GM21737 (cell line): ENCODE measurements around the gene HECTD4.
"Not testable (repeated sequence)": the region's sequence is repeated elsewhere in the genome, so short reads cannot be mapped to it uniquely, and the experiment has no call there.

Experiments
- ATAC-seq: cut with Tn5 transposase; IDR thresholded peaks from one replicate; pipeline ENCODE4 v1.9.1; 2021; ENCODE audit warnings: mild to moderate bottlenecking, moderate library complexity; ENCODE audit not compliant: unreplicated experiment

HECTD4 gene

DNA sequence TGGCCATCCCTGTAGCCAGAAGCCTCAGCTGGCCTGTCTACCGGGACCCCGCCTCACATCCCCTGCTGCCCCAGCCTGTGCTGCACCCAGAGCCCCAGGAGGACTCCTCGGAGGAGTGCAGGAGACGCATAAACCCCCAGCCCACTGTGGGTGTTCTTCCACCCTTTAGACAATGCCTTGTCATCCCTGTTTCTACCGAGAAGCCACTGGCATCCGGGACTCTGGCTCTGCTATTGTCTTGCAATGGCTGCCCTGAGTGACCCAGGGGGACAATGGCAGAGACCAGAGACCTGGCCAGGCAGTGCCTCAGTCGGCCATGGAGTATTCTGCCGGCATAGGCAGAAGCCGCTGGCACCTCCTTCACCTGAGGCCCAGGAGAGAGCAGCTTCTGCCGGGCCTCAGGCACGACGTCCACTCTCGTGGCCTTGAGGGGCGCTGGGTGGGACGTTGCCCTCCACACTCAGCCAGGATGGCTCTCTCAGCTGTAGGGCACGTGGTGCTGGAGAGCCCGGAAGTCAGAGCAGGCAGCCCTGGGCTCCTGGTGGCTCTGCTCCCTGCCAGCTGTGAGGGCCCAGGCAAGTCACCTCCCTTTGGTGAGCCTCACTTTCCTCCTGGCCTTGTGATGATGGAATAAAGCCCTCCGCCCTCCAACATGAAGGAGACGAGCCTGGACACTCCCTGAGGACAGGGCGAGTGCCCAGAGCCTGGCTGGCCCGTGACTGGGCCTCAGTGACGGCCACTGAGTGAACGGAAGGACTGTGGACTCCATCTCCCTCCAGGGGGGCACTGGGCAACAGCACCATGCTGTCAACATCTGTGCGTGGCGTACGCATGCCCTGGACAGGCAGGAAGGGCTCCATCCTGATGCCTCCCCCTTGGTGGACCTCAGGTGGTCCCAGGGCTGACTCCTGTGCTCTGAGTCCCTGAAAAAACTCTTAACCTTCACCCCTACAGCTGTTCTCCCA is 215.9 kb downstream of the HECTD4 start:
- no peak for ATAC-seq

DNA sequence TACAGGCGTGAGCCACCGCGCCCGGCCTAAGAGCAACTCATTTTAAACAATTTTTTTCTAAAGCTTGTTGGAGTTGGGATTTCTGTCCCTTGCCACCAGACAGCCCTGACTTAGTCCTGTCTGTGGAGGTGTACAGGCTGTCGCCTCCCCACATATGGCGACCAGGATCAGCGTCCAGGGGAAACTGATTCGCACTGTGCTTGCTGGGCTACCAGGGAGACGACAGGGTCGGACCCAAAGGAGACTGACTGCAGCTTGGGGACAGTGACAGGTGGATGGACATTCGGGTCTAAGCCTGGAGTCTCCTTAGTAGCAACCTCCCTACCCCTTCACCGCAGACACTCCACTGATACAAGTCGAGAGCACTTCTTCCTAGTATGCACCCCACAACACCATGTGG is 216.6 kb downstream of the HECTD4 start:
- no peak for ATAC-seq

GRCh38 chr12:112164011-112164660 is 218.1 kb downstream of the HECTD4 start:
- ATAC-seq, result no peak

DNA sequence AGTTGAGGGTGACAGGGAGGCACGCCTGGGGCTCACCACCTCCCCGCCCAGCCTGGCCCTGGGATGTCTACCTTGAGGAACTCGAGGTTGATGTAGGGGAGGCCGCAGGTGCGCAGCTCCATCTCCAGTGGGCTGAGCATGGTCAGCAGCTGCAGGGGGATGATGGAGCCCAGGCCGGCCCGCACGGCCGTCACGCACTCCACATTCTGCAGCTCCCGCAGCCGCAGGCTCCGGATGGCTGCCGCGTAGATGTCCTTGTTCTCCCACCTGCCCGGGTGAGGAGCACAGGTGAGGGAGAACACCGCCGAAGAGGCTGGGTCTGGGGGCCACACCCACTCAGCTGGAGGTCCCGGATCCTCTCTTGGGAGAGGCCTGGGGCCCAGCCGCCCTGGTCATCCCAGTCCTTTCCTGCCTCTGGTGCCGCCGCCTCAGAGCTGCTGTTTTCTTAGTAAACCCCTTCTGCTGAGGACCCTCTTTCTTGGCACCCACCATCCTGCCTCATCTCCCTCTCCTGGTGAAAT is 218.7 kb downstream of the HECTD4 start:
- ATAC-seq, result no peak

DNA sequence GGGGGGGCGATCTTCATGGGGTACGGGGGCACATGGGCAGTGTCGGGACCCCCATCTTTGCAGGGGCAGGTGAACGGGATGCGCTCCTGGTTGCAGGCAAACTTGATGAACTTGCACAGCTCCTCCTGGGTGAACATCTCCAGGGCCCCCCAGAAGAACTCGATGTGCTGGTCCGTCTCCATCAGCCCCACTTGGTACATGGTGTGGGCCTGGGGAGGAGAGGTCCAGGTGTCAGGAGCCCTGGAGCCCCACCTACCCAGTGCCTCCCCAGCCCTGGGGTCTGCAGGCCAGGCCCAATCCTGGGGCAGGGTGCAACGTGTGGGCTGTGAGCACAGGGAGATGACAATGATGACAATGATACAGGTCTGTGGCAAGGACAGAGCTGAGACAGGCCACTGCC is 219.2 kb downstream of the HECTD4 start:
- ATAC-seq, result no peak

DNA sequence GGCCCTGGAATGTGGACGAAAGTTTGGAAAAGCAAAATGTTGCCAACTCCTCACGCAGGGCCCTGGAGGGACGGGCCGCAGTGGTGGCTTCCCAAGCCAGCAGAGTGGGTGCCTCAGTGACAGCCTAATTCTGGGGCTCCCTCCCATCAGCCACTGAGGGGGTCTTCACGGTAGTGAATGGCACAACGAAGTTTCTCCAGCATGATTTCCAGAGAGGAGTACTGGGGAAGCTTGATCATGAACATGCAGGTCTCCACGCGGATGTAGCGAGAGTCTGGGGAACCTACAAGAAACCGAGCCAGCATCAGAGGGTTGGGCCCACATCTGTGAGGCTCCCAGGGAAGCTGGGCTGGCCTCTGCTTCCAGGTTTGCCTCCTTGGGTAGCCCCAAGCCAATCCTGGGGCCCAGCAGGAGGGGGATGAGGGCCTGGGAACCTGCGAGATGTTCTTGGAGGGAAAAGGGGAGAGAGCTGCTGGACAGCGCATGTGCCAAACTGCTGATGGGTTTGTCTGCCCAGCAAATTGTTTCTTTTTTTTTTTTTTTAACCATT is 219.9 kb downstream of the HECTD4 start:
- no peak for ATAC-seq

DNA sequence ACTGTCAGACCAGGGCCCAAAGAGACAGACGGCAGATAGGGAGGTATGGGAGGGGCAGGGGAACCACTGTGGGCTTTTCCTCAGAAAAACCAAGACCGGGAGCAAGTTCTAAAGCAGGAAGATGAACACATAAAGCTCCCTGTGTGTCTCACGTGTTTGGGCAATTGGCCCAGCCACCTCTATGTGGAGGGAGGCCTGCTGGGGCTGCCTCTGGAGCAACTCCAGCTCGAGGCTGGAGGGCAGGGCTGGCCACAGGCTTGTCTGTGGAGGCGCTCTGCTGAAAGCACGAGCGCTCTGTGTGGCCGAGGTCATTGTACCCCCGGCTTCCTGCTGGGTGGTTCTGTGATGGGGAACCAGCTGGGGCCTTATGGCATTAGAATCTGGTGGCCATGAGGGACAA is 220.5 kb downstream of the HECTD4 start:
- no peak for ATAC-seq

DNA sequence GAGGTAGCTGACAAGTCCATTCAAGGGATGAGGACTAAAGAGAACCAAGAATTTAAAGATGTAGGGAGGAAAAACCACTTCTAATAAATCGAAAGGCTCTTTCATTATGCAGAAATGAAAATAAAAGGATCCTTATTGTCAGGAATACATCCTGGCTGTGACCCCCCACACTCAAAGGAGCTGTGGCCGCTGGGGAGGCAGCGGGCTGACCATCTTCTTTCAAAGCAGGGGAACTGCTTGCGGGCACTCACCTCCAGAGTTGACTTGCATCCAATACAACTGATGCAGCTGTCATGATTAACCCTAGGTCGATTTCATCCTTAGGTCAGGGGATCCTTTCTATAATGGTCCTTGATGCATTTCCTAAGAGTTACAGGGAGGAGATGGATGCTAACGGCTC is 221.6 kb downstream of the HECTD4 start:
- no peak for ATAC-seq

DNA sequence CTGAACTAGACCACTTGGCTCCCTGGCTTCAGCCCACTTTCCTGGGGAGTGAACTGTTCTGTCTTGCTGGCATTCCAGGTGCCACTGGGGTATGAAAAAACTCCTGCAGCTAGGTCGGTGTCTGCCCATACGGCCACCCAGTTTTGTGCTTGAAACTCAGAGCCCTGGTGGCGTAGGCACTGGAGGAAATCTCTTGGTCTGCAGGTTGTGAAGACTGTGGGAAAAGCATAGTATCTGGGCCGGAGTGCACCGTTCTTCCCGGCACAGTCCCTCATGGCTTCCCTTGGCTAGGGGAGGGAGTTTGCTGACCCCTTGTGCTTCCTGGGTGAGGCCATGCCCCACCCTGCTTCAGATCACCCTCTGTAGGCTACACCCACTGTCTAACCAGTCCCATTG is 223.1 kb downstream of the HECTD4 start:
- no peak for ATAC-seq

GRCh38 chr12:112158461-112159145 is 223.6 kb downstream of the HECTD4 start:
- ATAC-seq, result not testable (repeated sequence)

DNA sequence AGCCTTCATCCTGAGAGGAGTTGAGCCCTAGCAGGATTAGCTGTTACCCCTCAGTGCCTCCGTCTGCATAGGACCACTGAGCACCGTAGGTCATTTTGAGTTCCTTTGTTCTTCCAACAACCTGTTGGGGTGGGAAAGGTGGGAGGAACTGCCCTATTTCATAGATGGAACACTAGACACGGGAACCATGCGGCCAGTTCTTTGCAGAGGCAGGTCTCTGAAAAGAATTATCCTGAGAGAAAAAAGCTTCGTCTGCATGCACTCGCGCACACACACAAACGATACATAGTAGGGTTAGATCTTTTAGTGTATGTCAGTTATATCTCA is 228.4 kb downstream of the HECTD4 start:
- ATAC-seq, result no peak

DNA sequence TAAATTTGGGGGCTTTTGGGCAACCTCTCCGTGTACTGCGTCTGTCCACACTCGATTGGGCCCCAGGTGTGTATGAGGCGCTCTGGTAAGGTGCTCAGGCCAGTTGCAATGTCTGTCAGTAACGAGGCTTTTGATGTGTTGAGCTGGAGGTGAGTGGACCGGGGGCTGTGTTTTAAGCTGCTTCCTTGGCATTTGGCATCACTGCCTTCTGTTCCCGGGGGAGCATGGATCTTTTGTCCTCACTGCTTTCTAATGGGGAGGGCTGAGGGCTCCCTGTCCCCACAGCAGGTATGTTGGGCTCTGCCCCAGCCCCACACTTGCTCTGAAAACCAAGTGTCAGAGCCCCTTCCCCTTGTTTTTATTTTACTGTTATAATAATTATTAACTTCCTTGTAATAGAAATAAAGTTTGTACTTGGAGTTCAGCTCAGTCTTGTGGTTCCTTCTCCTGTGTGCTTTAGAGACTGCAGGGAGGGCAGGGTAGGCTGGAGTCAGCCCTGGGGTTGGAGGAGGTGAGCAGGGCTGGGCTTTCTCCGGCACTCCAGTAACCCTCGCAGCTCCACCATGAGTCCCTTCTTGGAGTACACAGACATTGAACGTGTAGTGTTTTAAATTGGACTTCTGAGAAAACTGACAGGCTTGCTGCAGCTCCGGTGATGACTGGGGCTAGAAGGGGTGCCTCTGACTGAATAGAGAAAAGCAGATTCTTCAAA is 228.9 kb downstream of the HECTD4 start:
- ATAC-seq, result no peak

DNA sequence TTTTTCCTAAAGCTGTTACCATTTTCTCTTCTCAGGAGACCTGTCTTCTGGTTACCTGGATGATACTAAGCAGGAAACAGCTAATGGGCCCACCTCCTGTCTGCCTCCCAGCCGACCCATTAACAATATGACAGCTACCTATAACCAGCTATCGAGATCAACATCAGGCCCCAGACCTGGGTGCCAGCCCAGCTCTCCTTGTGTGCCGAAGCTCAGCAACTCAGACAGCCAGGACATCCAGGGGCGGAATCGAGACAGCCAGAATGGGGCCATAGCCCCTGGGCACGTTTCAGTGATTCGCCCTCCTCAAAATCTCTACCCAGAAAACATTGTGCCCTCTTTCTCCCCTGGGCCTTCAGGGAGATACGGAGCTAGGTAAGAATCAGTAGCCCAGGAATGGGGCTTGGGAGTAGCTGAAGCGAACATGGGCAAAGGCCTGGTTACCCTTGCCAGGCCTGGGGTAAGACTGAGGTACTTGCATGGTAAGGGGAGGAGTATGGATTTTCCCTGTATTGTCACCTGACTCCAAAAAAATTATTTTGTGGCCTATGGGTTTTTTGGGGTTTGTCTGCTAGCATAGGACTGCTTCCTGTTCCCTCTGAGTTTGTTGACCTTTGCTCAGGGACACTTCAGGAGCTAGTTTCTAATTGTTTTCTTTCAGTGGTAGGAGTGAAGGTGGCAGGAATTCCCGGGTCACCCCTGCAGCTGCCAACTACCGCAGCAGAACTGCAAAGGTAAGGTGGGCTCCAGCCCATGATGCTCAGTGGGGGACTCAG is 230.3 kb downstream of the HECTD4 start:
- no peak for ATAC-seq

DNA sequence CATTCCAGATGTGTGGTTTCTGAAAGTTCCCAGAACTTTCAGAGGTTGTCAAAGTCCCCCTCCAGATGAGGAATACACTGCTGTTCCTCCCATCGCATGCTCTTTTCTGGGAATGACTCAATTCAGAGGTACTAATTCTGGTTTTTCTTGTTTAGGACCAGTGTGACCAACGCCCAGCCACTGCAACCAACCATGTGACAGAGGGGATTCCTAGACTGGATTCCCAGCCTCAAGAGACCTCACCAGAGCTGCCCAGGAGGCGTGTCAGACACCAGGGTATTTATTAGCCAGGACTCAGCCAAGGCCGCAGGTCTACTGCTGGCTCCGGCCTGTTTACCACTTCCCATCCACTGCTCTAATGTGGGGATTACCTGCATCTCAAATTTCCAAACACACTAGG is 232.6 kb downstream of the HECTD4 start:
- no peak for ATAC-seq

- no peak for ATAC-seq
These were observed 234.2 kb downstream of the HECTD4 start for GRCh38 chr12:112148031-112148513.

GRCh38 chr12:112146123-112146522 is 236.1 kb downstream of the HECTD4 start:
- ATAC-seq, result no peak

- no peak for ATAC-seq
These were observed 241.5 kb downstream of the HECTD4 start for GRCh38 chr12:112140728-112141127.

GRCh38 chr12:112134731-112135130 is 247.5 kb downstream of the HECTD4 start:
- ATAC-seq, result no peak

GRCh38 chr12:112133418-112133817 is 248.8 kb downstream of the HECTD4 start:
- ATAC-seq, result no peak

GRCh38 chr12:112131686-112132085 is 250.5 kb downstream of the HECTD4 start:
- no peak for ATAC-seq
